Fibroblast of lung (primary cell): ENCODE results near the gene FBL. TPM values are rescaled to one million over a fixed set of nuclear protein-coding genes. Genes with fewer than 3 reads are reported as not detected.

Experiments used
- DNase-seq, 2 donors: peaks; one replicate each; pipeline versions ENCODE4 v3.0.0 to v3.0.0-alpha.2; 2010; ENCODE audit warnings: low read depth in 2 of 2
- H2AFZ ChIP-seq: 2 replicates; pipeline ENCODE4 v1.5.1; 2012; ENCODE audit warnings: low read length, control low read depth, inconsistent platforms
- H3K27ac ChIP-seq: 2 replicates; pipeline ENCODE4 v1.5.1; 2011; ENCODE audit warnings: low read length, control low read depth; ENCODE audit not compliant: insufficient read depth
- H3K27me3 ChIP-seq: 2 replicates; pipeline ENCODE4 v1.5.1; 2011; ENCODE audit warnings: mild to moderate bottlenecking, low read length; ENCODE audit not compliant: control insufficient read depth, insufficient read depth
- H3K36me3 ChIP-seq: 2 replicates; pipeline ENCODE4 v1.5.1; 2011; ENCODE audit warnings: low read length; ENCODE audit not compliant: control insufficient read depth, insufficient read depth
- H3K4me1 ChIP-seq: 2 replicates; pipeline ENCODE4 v1.5.1; 2011; ENCODE audit warnings: low read length; ENCODE audit not compliant: control insufficient read depth, insufficient read depth; ENCODE audit errors: extremely low read depth
- H3K4me2 ChIP-seq: 2 replicates; pipeline ENCODE4 v1.5.1; 2011; ENCODE audit warnings: low read length, control low read depth; ENCODE audit not compliant: insufficient read depth; ENCODE audit errors: extremely low read depth
- H3K4me3 ChIP-seq, 4 experiments: fragments of 200-600 bp in 1 of 4; sonication (generic) in 1 of 4; replicated peaks in 1 of 4; 2 replicates each; pipeline ENCODE4 v1.5.1; 2011 to 2016; ENCODE audit warnings: low read length in 4 of 4, low read depth in 3 of 4, mild to moderate bottlenecking in 3 of 4, control low read depth in 2 of 4, inconsistent platforms in 1 of 4, mixed read lengths in 1 of 4; ENCODE audit not compliant: insufficient read depth in 1 of 4; ENCODE audit errors: control extremely low read depth in 1 of 4
- H3K79me2 ChIP-seq: 2 replicates; pipeline ENCODE4 v1.5.1; 2012; ENCODE audit warnings: mild to moderate bottlenecking, low read length, inconsistent platforms; ENCODE audit not compliant: control insufficient read depth, insufficient read depth
- H3K9ac ChIP-seq: 2 replicates; pipeline ENCODE4 v1.5.1; 2011; ENCODE audit warnings: mild to moderate bottlenecking, low read length, control low read depth; ENCODE audit not compliant: insufficient read depth
- H3K9me3 ChIP-seq: 2 replicates; pipeline ENCODE4 v1.5.1; 2012; ENCODE audit warnings: low read depth, low read length; ENCODE audit not compliant: control insufficient read depth, insufficient read depth
- H4K20me1 ChIP-seq: 2 replicates; pipeline ENCODE4 v1.5.1; 2011; ENCODE audit warnings: low read length; ENCODE audit not compliant: control insufficient read depth, insufficient read depth; ENCODE audit errors: extremely low read depth
- EZH2 ChIP-seq: IDR thresholded peaks from 2 replicates; pipeline ENCODE4 v1.5.1; 2012; ENCODE audit warnings: low read length, control low read depth, mild to moderate bottlenecking; ENCODE audit errors: missing control alignments
- polyA plus RNA-seq, 2 donors: library from polyadenylated mRNA; depleted of rRNA in 1 of 2; stranded (reverse) in 1 of 2; unstranded in 1 of 2; fragments of >200 nt; gene quantifications; 2 replicates each; pipeline ENCODE4 v1.2.1, GENCODE V29; 2011 to 2012; ENCODE audit warnings: missing spikeins in 1 of 2
- total RNA-seq: library from RNA; depleted of rRNA; stranded (reverse); fragments of >200 nt; gene quantifications from 2 replicates; pipeline ENCODE4 v1.2.1, GENCODE V29; 2014
- TF ChIP-seq, protein P1 (sequence below), 2 donors: IDR thresholded peaks in 1 of 2; conservative IDR thresholded peaks in 1 of 2; 1 replicate in 1 of 2; 2 replicates in 1 of 2; pipeline ENCODE4 v1.5.1; 2011 to 2012; ENCODE audit warnings: low read length in 2 of 2, control low read depth in 1 of 2, inconsistent platforms in 1 of 2, low read depth in 1 of 2, mild to moderate bottlenecking in 1 of 2

FBL gene
- total and polyA plus RNA-seq, 2 donors (not counting 1 experiment from before 2014, with no cell fraction given): 127 to 177 TPM

DNA sequence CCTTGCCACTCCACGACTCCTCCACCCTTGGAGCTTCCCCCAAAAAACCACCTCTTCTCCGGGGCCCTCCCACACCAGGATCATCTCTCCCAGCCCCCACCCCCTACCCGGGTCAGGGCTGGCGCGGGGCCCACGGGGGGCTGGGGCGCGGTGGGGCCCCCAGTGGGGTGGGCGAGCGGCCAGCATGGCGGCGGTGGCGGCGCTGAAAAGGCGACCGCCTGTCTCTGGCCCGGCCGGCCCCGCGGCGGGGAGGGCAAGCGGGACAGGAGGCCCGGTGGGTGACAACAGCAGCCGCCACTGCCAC, 13.1 kb downstream of the FBL start:
- Histone ChIP-seq H4K20me1 (no peaks in the 10 kb centered on the region), H3K27ac (peak overlapping the region; percentile 93), H3K4me1 (peaks cover 10% of the 10 kb centered on the region), H3K27me3 (no peaks in the 10 kb centered on the region), H3K36me3 (peaks cover 33% of the 10 kb centered on the region), H2AFZ (no peak overlapping the region), H3K79me2 (peaks cover 5% of the 10 kb centered on the region), H3K9ac (peak overlapping the region; percentile 91), H3K4me3 (peak overlapping the region; percentile 80 to 99 (median 84)), H3K4me2 (peak overlapping the region; percentile 63), H3K9me3 (no peaks in the 10 kb centered on the region)
- DNase-seq: no peak
- TF ChIP-seq, protein P1, sequence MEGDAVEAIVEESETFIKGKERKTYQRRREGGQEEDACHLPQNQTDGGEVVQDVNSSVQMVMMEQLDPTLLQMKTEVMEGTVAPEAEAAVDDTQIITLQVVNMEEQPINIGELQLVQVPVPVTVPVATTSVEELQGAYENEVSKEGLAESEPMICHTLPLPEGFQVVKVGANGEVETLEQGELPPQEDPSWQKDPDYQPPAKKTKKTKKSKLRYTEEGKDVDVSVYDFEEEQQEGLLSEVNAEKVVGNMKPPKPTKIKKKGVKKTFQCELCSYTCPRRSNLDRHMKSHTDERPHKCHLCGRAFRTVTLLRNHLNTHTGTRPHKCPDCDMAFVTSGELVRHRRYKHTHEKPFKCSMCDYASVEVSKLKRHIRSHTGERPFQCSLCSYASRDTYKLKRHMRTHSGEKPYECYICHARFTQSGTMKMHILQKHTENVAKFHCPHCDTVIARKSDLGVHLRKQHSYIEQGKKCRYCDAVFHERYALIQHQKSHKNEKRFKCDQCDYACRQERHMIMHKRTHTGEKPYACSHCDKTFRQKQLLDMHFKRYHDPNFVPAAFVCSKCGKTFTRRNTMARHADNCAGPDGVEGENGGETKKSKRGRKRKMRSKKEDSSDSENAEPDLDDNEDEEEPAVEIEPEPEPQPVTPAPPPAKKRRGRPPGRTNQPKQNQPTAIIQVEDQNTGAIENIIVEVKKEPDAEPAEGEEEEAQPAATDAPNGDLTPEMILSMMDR (conservative IDR thresholded peaks at IDR 0.05 in 1 of 2, IDR thresholded peaks at IDR 0.05 in 1 of 2; ENCODE audit: low read depth in 1 of 2, low read length in 2 of 2): no peak
- no peak for TF ChIP-seq EZH2

DNA sequence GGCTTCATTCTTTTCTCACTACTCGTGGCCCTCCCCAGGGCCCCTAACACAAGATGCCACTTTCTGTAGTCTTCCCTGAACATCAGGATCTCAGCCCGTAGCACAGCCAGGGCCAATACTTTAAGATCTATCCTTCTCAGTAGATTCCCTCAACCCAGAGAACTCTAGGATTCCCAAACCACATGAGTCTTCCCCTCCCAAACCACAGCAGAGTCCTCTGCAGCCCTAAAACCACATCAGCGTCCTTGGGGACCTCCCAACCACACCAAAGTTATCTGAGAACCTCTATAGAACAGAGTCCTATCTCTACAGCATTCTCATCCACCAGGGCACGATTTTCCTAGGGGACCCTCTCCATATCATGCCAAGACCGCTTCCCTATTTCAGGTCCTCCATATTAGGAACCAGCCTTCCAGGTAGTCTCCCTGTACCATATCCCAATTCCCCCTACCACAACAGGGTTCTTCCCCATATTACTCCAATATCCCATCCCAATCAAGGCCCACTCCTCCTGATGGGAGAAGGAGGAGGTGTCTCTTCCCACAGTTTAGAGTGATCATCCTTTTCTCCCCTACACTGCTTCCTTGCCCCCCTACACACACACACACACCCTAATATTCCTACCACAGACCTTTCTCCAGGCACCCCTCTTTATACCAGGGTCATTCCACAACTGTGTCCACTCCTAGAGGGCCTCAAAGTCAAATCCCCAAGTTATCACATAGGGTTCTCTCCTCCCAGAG, 13.7 kb downstream of the FBL start:
- Histone ChIP-seq H3K79me2 (peaks cover 5% of the 10 kb centered on the region), H3K4me2 (peak overlapping the region; percentile 63), H4K20me1 (no peaks in the 10 kb centered on the region), H3K9ac (peak overlapping the region; percentile 91), H3K4me3 (peak overlapping the region; percentile 80 to 99 (median 84)), H3K27me3 (no peaks in the 10 kb centered on the region), H3K9me3 (no peaks in the 10 kb centered on the region), H3K27ac (peak overlapping the region; percentile 93), H2AFZ (no peak overlapping the region), H3K4me1 (peaks cover 10% of the 10 kb centered on the region), H3K36me3 (peaks cover 28% of the 10 kb centered on the region)
- TF ChIP-seq, protein P1 (conservative IDR thresholded peaks at IDR 0.05 in 1 of 2, IDR thresholded peaks at IDR 0.05 in 1 of 2; ENCODE audit: low read depth in 1 of 2, low read length in 2 of 2): no peak
- no peak for TF ChIP-seq EZH2
- DNase-seq: no peak

DNA sequence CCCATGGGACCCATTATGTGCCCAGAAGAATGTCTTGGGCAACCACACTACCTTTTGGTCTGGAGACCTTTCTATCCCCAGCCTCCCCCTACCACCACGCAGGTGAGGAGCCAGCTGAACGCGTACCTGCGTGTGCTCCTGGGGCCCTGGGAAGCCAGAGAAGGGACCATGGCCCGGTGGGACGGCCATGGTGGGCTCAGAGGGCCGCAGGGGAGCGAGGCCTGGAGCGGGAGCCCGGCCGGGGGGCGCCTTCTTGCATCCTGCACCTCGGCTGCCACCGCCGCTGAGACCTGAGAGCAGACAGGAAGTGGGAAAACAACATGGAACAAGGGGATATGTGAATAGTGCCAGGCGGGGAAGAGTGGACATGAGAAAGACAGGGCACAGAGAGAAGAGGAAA, 14.5 kb downstream of the FBL start:
- Histone ChIP-seq H4K20me1 (no peaks in the 10 kb centered on the region), H3K4me2 (no peak overlapping the region), H3K9ac (no peak overlapping the region), H3K4me1 (peaks cover 10% of the 10 kb centered on the region), H3K27me3 (no peaks in the 10 kb centered on the region), H2AFZ (no peak overlapping the region), H3K9me3 (no peaks in the 10 kb centered on the region), H3K36me3 (peaks cover 28% of the 10 kb centered on the region), H3K79me2 (peaks cover 5% of the 10 kb centered on the region), H3K4me3 (no peak overlapping the region), H3K27ac (no peak overlapping the region)
- TF ChIP-seq EZH2: no peak
- TF ChIP-seq, protein P1 (conservative IDR thresholded peaks at IDR 0.05 in 1 of 2, IDR thresholded peaks at IDR 0.05 in 1 of 2; ENCODE audit: low read depth in 1 of 2, low read length in 2 of 2): no peak
- DNase-seq: no peak
